DOHH2 (cell line): Measurements from ENCODE around the gene A2M.

ENCODE experiments used
- H3F3A ChIP-seq: fragments of 200-600 bp; sonication (generic), shearing (Covaris generic); 2 replicates; pipeline ENCODE4 v1.6.0; 2016; ENCODE audit warnings: antibody characterized with exemption, mild to moderate bottlenecking; ENCODE audit not compliant: control insufficient read depth, insufficient read depth
- H3K27ac ChIP-seq: fragments of 200-600 bp; sonication (generic); 2 replicates; pipeline ENCODE4 v1.5.1; 2014; ENCODE audit warnings: low read depth, mild to moderate bottlenecking, low read length, moderate library complexity
- H3K27me3 ChIP-seq: fragments of 200-600 bp; sonication (generic); 2 replicates; pipeline ENCODE4 v1.6.1; 2014; ENCODE audit warnings: mild to moderate bottlenecking, low read length, mixed read lengths; ENCODE audit not compliant: control insufficient read depth
- H3K36me3 ChIP-seq: fragments of 200-600 bp; sonication (generic); 2 replicates; pipeline ENCODE4 v1.6.1; 2014; ENCODE audit warnings: mild to moderate bottlenecking, low read length, moderate library complexity, mixed read lengths; ENCODE audit not compliant: control insufficient read depth
- H3K4me1 ChIP-seq: fragments of 200-600 bp; sonication (generic); 2 replicates; pipeline ENCODE4 v1.6.1; 2014; ENCODE audit warnings: mild to moderate bottlenecking, low read length, mixed read lengths; ENCODE audit not compliant: control insufficient read depth
- H3K4me2 ChIP-seq: fragments of 200-600 bp; sonication (generic); 2 replicates; pipeline ENCODE4 v1.6.0; 2014; ENCODE audit warnings: mild to moderate bottlenecking, low read length, moderate library complexity
- H3K4me3 ChIP-seq: fragments of 200-600 bp; sonication (generic); 2 replicates; pipeline ENCODE4 v1.5.1; 2014; ENCODE audit warnings: mild to moderate bottlenecking, low read length, mixed read lengths
- H3K79me2 ChIP-seq: fragments of 200-600 bp; sonication (generic); 2 replicates; pipeline ENCODE4 v1.6.1; 2014; ENCODE audit warnings: mild to moderate bottlenecking, low read length, mixed read lengths; ENCODE audit not compliant: control insufficient read depth
- H3K9me2 ChIP-seq: fragments of 200-600 bp; sonication (generic); replicated peaks from 2 replicates; pipeline ENCODE4 v1.6.1; 2014; ENCODE audit warnings: mild to moderate bottlenecking, low read length, mixed read lengths; ENCODE audit not compliant: control insufficient read depth
- H3K9me3 ChIP-seq: fragments of 200-600 bp; sonication (generic); 2 replicates; pipeline ENCODE4 v1.6.1; 2014; ENCODE audit warnings: antibody characterized with exemption, low read length, mixed read lengths; ENCODE audit not compliant: control insufficient read depth, insufficient read depth
- H4K20me1 ChIP-seq: fragments of 200-600 bp; sonication (generic); 2 replicates; pipeline ENCODE4 v1.6.0; 2014; ENCODE audit warnings: low read depth, mild to moderate bottlenecking, antibody characterized with exemption, low read length, moderate library complexity; ENCODE audit not compliant: control insufficient read depth, insufficient read depth
- EZH2phosphoT487 ChIP-seq: fragments of 200-600 bp; sonication (generic); IDR thresholded peaks from 2 replicates; pipeline ENCODE4 v1.6.1; 2017; ENCODE audit warnings: borderline replicate concordance, mild to moderate bottlenecking, antibody characterized with exemption, low read length, moderate library complexity, mixed read lengths
- TF ChIP-seq, protein P1 (sequence below): fragments of 200-600 bp; sonication (generic); IDR thresholded peaks from one replicate; pipeline ENCODE4 v1.5.1; 2014; ENCODE audit warnings: antibody characterized with exemption, mild to moderate bottlenecking, low read depth, low read length; ENCODE audit not compliant: poor library complexity, severe bottlenecking

Gene A2M

DNA sequence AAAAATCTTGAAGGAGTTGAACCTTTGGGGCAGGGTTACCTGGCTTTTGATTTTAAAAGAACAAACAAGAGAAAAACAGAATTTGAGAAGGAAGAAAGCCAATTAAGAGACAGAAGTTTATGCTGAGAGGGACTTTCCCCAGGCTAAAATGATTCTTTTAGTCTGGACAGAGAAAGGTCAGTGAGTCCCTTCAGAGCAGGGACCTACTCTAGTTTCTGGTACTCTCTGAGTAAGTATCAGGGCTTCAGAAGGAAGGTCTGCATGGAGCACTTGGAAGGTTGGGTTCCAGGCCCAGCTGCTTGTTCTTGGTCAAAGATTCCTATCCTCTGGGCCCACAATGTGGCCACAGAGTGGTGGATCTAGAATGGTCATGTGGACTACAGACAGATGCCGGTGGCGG, 66.8 kb downstream of the A2M start:
- Histone ChIP-seq H3F3A (no peaks in the 10 kb centered on the region), H4K20me1 (no peaks in the 10 kb centered on the region), H3K4me3 (no peak overlapping the region), H3K27me3 (peaks cover 9% of the 10 kb centered on the region; the same call in 1 of the 2 replicates), H3K4me2 (no peak overlapping the region), H3K36me3 (no peaks in the 10 kb centered on the region), H3K9me3 (no peaks in the 10 kb centered on the region), H3K9me2 (no peaks in the 10 kb centered on the region), H3K27ac (no peak overlapping the region), H3K79me2 (no peaks in the 10 kb centered on the region), H3K4me1 (0 out of 2 replicates have a peak, but pooled peaks cover 2% of the 10 kb centered on the region)
- no peak for TF ChIP-seq EZH2phosphoT487
- TF ChIP-seq, protein P1, sequence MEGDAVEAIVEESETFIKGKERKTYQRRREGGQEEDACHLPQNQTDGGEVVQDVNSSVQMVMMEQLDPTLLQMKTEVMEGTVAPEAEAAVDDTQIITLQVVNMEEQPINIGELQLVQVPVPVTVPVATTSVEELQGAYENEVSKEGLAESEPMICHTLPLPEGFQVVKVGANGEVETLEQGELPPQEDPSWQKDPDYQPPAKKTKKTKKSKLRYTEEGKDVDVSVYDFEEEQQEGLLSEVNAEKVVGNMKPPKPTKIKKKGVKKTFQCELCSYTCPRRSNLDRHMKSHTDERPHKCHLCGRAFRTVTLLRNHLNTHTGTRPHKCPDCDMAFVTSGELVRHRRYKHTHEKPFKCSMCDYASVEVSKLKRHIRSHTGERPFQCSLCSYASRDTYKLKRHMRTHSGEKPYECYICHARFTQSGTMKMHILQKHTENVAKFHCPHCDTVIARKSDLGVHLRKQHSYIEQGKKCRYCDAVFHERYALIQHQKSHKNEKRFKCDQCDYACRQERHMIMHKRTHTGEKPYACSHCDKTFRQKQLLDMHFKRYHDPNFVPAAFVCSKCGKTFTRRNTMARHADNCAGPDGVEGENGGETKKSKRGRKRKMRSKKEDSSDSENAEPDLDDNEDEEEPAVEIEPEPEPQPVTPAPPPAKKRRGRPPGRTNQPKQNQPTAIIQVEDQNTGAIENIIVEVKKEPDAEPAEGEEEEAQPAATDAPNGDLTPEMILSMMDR, result no peak

DNA sequence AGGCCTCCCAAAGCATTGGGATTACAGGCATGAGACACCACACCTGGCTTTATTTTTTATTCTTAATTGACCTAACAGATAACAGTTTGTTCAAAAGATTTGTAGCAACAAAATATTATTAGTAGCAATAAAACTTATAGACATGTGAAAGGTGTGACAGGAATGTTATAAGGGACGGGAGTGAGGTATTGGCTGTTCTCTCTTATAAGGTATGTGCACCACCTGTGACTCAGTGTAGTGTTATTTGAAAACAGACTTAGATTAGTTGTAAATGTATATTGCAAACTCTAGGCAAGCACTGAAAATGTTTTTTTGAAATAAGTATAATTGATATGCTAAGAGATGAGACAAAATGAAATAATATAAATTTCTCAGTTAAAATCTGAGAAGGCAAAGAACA, 68.6 kb downstream of the A2M start:
- Histone ChIP-seq H3K9me2 (no peaks in the 10 kb centered on the region), H3K4me1 (0 out of 2 replicates have a peak, but pooled peaks cover 2% of the 10 kb centered on the region), H3K4me2 (no peak overlapping the region), H3K27me3 (0 out of 2 replicates have a peak, but pooled peaks cover 3% of the 10 kb centered on the region), H3K36me3 (no peaks in the 10 kb centered on the region), H3F3A (no peaks in the 10 kb centered on the region), H3K79me2 (no peaks in the 10 kb centered on the region), H3K27ac (no peak overlapping the region), H3K9me3 (no peaks in the 10 kb centered on the region), H4K20me1 (no peaks in the 10 kb centered on the region), H3K4me3 (no peak overlapping the region)
- TF ChIP-seq EZH2phosphoT487, result no peak
- TF ChIP-seq, protein P1, result no peak

DNA sequence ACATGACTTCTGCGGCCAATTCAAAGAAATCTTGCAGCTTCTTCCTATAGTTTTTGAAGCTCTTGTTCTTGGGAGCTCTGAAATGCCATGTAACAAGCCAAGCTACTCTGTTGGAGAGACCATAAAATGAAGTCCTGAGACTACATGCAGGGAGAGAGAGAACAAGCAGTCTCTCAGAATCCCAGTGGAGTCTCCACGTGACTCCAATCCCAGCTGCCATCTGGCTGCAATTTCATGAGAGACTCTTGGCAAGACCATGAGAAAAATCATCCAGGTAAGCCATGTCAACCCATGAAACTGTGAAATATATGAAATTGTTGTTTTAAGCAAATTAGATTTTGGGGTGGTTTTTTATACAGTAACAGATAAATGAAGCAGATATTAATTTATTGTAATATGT, 72.0 kb downstream of the A2M start:
- H3K27ac ChIP-seq, result no peak overlapping the region
- H3F3A ChIP-seq, result no peaks in the 10 kb centered on the region
- H3K4me2 ChIP-seq, result no peak overlapping the region
- TF ChIP-seq EZH2phosphoT487, result no peak
- TF ChIP-seq, protein P1, result no peak
- H3K36me3 ChIP-seq, result no peaks in the 10 kb centered on the region
- no peaks in the 10 kb centered on the region for H3K79me2 ChIP-seq
- no peaks in the 10 kb centered on the region for H3K9me2 ChIP-seq
- no peaks in the 10 kb centered on the region for H4K20me1 ChIP-seq
- 0 out of 2 replicates have a peak, but pooled peaks cover 3% of the 10 kb centered on the region for H3K27me3 ChIP-seq
- H3K4me1 ChIP-seq, result no peaks in the 10 kb centered on the region
- H3K4me3 ChIP-seq, result no peak overlapping the region
- H3K9me3 ChIP-seq, result no peaks in the 10 kb centered on the region
